ENCODE data around the gene BACH2.
A peak's percentile ranks its signal among the peaks of the same experiment; 100 is the strongest.

Gene BACH2

DNA sequence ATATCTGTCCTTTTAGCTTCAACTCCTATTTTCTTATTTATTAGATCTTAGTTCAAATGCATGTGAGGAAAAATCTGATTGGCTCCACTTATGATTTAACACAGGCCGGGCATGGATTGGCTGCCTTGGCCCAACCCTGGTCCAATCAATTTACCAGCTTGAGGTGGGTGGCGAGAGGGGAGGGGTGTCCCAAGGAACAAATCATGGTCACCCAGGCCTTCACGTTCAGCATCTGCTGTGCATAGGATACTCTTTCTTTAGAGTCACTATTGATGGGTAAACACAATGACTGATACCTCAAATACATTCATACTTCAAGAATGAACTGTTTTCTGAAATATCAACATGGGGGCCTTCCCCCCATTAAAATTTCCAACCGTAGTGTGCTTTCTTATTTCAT lies 14.9 kb upstream of the BACH2 start:
- H3K9me2 ChIP-seq (replicated peaks; ENCODE audit: insufficient read depth, low read length) = no peaks in the 10 kb centered on the region
- no peaks in the 10 kb centered on the region for H4K20me1 ChIP-seq (ENCODE audit: low read depth, low read length)
- no peak overlapping the region for H2AFZ ChIP-seq (ENCODE audit: low read depth, low read length, severe bottlenecking)
- no peaks in the 10 kb centered on the region for H3K79me2 ChIP-seq (ENCODE audit: insufficient read depth, low read length)
- no peak overlapping the region for H3K9ac ChIP-seq (ENCODE audit: low read length)
- no peaks in the 10 kb centered on the region for H3K36me3 ChIP-seq (ENCODE audit: low read length)
- H3K4me3 ChIP-seq (ENCODE audit: insufficient read depth, low read length, poor library complexity, severe bottlenecking) = no peak overlapping the region
- H3K27me3 ChIP-seq (ENCODE audit: low read length) = no peaks in the 10 kb centered on the region
- H3F3A ChIP-seq (ENCODE audit: insufficient read depth) = peaks cover 18% of the 10 kb centered on the region; the same call in 1 of the 2 replicates
- no peak overlapping the region for H3K4me2 ChIP-seq (ENCODE audit: low read depth, low read length, poor library complexity, severe bottlenecking)
- H3K9me3 ChIP-seq (ENCODE audit: insufficient read depth, low read length) = no peaks in the 10 kb centered on the region
- TF ChIP-seq EZH2phosphoT487 (conservative IDR thresholded peaks at IDR 0.05; ENCODE audit: low read length) = no peak
- TF ChIP-seq, protein P1, sequence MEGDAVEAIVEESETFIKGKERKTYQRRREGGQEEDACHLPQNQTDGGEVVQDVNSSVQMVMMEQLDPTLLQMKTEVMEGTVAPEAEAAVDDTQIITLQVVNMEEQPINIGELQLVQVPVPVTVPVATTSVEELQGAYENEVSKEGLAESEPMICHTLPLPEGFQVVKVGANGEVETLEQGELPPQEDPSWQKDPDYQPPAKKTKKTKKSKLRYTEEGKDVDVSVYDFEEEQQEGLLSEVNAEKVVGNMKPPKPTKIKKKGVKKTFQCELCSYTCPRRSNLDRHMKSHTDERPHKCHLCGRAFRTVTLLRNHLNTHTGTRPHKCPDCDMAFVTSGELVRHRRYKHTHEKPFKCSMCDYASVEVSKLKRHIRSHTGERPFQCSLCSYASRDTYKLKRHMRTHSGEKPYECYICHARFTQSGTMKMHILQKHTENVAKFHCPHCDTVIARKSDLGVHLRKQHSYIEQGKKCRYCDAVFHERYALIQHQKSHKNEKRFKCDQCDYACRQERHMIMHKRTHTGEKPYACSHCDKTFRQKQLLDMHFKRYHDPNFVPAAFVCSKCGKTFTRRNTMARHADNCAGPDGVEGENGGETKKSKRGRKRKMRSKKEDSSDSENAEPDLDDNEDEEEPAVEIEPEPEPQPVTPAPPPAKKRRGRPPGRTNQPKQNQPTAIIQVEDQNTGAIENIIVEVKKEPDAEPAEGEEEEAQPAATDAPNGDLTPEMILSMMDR (IDR thresholded peaks at IDR 0.05; ENCODE audit: insufficient read depth, low read length, poor library complexity, severe bottlenecking) = no peak
- no peak overlapping the region for H3K27ac ChIP-seq (ENCODE audit: low read depth, low read length)

DNA sequence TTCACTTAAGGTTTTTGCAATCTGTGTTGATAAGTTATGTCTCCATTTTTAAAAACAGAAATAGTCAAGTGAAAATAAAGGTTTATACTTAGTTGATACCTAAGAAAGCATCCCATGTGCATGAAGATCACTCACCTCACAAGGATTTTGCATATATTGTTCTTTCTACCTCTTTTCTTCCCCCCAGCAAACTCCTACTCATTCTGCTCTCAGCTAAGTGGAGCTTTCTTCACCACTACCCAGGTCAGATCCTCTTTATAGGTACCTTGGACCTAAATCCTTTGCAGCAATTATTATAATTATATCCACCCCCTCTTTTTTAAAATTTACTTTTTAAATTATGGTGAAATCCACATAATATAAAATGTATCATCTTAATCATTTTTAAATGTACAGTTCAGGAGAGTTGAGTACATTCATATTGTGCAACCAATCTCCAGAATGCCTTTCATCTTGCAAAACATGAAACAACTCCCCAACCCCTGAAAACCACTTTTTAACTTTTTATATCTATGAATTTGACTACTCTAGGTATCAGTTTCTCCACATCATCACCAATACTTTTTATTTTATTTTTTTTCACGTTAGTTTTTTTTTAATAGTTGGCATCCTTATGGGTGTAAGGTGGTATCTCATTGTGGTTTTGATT lies 9.3 kb upstream of the BACH2 start:
- Histone ChIP-seq H3K4me2 (ENCODE audit: low read depth, low read length, poor library complexity, severe bottlenecking) (peak overlapping the region; percentile 48), H3F3A (ENCODE audit: insufficient read depth) (no peaks in the 10 kb centered on the region), H3K9me2 (replicated peaks; ENCODE audit: insufficient read depth, low read length) (no peaks in the 10 kb centered on the region), H3K9me3 (ENCODE audit: insufficient read depth, low read length) (no peaks in the 10 kb centered on the region), H3K9ac (ENCODE audit: low read length) (no peak overlapping the region), H3K4me3 (ENCODE audit: insufficient read depth, low read length, poor library complexity, severe bottlenecking) (no peak overlapping the region), H3K27ac (ENCODE audit: low read depth, low read length) (0 out of 2 replicates have a peak overlapping the region, but pooled peaks have one; percentile 23), H3K36me3 (ENCODE audit: low read length) (no peaks in the 10 kb centered on the region), H2AFZ (ENCODE audit: low read depth, low read length, severe bottlenecking) (no peak overlapping the region), H3K79me2 (ENCODE audit: insufficient read depth, low read length) (no peaks in the 10 kb centered on the region), H4K20me1 (ENCODE audit: low read depth, low read length) (no peaks in the 10 kb centered on the region), H3K27me3 (ENCODE audit: low read length) (no peaks in the 10 kb centered on the region)
- TF ChIP-seq, protein P1 (IDR thresholded peaks at IDR 0.05; ENCODE audit: insufficient read depth, low read length, poor library complexity, severe bottlenecking) = no peak
- no peak for TF ChIP-seq EZH2phosphoT487 (conservative IDR thresholded peaks at IDR 0.05; ENCODE audit: low read length)

DNA sequence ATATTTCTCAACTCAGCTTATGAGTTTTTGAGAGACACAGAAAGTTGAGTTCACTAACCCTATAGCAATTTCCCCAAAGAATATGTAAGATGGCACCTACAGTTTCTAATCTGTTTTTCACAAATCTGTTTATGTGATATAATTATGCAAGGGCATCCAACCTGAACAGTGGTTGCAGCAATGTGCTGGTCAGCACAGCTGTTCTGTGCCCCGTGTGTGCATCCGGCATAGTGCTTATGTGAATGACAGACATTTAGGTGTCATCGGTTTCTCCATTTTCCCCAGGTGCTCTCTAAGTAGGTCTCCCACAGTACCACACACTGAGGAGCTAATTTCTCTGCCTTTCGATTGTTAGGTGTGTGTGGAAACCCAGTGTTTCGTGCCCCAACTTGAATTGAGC lies 7.7 kb upstream of the BACH2 start:
- H4K20me1 ChIP-seq (ENCODE audit: low read depth, low read length) = no peaks in the 10 kb centered on the region
- H3K9ac ChIP-seq (ENCODE audit: low read length) = 0 out of 2 replicates have a peak overlapping the region, but pooled peaks have one; percentile 9
- no peaks in the 10 kb centered on the region for H3K27me3 ChIP-seq (ENCODE audit: low read length)
- no peaks in the 10 kb centered on the region for H3K36me3 ChIP-seq (ENCODE audit: low read length)
- peak overlapping the region; percentile 52 for H3K27ac ChIP-seq (ENCODE audit: low read depth, low read length)
- no peaks in the 10 kb centered on the region for H3K79me2 ChIP-seq (ENCODE audit: insufficient read depth, low read length)
- H3K9me2 ChIP-seq (replicated peaks; ENCODE audit: insufficient read depth, low read length) = no peaks in the 10 kb centered on the region
- peaks cover 2% of the 10 kb centered on the region; the same call in 1 of the 2 replicates for H3F3A ChIP-seq (ENCODE audit: insufficient read depth)
- H3K4me2 ChIP-seq (ENCODE audit: low read depth, low read length, poor library complexity, severe bottlenecking) = peak overlapping the region; percentile 48
- H3K9me3 ChIP-seq (ENCODE audit: insufficient read depth, low read length) = no peaks in the 10 kb centered on the region
- TF ChIP-seq, protein P1 (IDR thresholded peaks at IDR 0.05; ENCODE audit: insufficient read depth, low read length, poor library complexity, severe bottlenecking) = no peak
- TF ChIP-seq EZH2phosphoT487 (conservative IDR thresholded peaks at IDR 0.05; ENCODE audit: low read length) = no peak
- no peak overlapping the region for H2AFZ ChIP-seq (ENCODE audit: low read depth, low read length, severe bottlenecking)
- H3K4me3 ChIP-seq (ENCODE audit: insufficient read depth, low read length, poor library complexity, severe bottlenecking) = peak overlapping the region; percentile 35
